Measurements from ENCODE around the gene VPS4A. TPM values are rescaled to one million over a fixed set of nuclear protein-coding genes. Genes with fewer than 3 reads are reported as not detected.

Gene VPS4A
- total and polyA plus RNA-seq, 12 donors = 24.2 to 44.6 (median 28.1) TPM

GRCh38 chr16:69338557-69339288, 27.6 kb downstream of the VPS4A start:
- Histone ChIP-seq H3K27me3 (no peaks in the 10 kb centered on the region), H3K4me3 (peak overlapping the region; percentile 69 to 97 (median 80)), H3K4me1 (peaks cover 0 to 38% (median 29%) of the 10 kb centered on the region in 9 donors), H3K36me3 (peaks cover 0 to 64% (median 46%) of the 10 kb centered on the region in 9 donors), H3K27ac (peak overlapping the region; percentile 42 to 94 (median 88)), H3K9me3 (no peaks in the 10 kb centered on the region)
- TF ChIP-seq, protein P1, sequence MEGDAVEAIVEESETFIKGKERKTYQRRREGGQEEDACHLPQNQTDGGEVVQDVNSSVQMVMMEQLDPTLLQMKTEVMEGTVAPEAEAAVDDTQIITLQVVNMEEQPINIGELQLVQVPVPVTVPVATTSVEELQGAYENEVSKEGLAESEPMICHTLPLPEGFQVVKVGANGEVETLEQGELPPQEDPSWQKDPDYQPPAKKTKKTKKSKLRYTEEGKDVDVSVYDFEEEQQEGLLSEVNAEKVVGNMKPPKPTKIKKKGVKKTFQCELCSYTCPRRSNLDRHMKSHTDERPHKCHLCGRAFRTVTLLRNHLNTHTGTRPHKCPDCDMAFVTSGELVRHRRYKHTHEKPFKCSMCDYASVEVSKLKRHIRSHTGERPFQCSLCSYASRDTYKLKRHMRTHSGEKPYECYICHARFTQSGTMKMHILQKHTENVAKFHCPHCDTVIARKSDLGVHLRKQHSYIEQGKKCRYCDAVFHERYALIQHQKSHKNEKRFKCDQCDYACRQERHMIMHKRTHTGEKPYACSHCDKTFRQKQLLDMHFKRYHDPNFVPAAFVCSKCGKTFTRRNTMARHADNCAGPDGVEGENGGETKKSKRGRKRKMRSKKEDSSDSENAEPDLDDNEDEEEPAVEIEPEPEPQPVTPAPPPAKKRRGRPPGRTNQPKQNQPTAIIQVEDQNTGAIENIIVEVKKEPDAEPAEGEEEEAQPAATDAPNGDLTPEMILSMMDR (IDR thresholded peaks at IDR 0.05) = no peak
- intact Hi-C loops (cut with DNase I) = loop anchor here in 2 of 10 donors (1.0 to 2.0 kb wide), 2 partner anchors 27 to 28 kb away; partner anchors contain the start of gene VPS4A (in 2 of the 2)
- DNase-seq (no peak), ATAC-seq (no peak)
- WGBS, 2 donors = 16 to 20% methylated on average over 46 of the region's 46 CpGs

DNA sequence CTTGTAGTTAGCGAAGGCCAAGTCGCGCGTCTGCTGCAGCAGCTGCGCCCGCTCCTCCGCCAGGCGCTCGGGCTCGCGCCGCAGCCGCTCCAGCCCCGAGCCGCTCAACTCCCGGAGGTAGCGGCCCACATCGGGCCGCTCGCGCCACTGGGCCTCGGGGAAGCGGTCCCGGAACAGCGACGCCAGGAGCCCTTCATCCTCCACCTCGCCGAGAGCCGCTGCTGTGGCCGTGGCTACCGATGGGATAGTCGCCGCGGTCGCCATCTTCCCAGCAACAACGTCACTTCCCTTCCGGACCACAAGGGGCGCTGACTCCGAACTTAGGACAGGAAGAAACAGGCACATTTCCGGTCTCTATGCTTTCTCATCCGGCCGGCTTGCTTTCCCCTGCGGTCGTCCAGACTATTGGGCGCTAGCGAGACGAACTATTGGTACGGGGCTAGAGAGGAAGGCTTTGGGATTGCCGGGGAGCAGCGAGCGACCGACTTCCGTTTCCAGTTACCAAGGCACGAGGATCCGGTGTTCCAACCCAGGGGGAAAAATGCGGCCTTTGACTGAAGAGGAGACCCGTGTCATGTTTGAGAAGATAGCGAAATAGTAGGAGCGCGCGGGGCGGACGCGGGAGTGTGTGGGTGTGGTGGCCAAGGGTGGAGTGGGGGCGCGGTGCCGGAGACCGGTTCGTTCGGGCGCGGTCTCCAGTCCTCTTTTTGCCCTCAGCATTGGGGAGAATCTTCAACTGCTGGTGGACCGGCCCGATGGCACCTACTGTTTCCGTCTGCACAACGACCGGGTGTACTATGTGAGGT, 28.3 kb downstream of the VPS4A start, which contains the start of the genes COG8 and NIP7:
Gene COG8 (minus strand): TSS at position 276 of the 806 bp plus-strand sequence. CDS start 12 bp downstream, at position 264.
Gene NIP7 (plus strand): TSS at position 484 of the 806 bp plus-strand sequence. CDS start 58 bp downstream, at position 542.
- DNase-seq = peak; percentile 91 to 97
- intact Hi-C loops (cut with DNase I) = loop anchor here in 2 of 10 donors (1.0 to 2.0 kb wide), 2 partner anchors 28 to 29 kb away; partner anchors contain the start of gene VPS4A (in 2 of the 2)
- Histone ChIP-seq H3K4me3 (peak within 1 kb of the TSS; percentile 69 to 97 (median 80)), H3K9me3 (no peaks in the 10 kb centered on the region), H3K27ac (peak within 1 kb of the TSS; percentile 42 to 94 (median 88)), H3K4me1 (peaks cover 0 to 38% (median 28%) of the 10 kb centered on the region in 9 donors), H3K27me3 (no peaks in the 10 kb centered on the region), H3K36me3 (peaks cover 0 to 64% (median 38%) of the 10 kb centered on the region in 9 donors)
- 0 to 1% methylated on average over 77 of the region's 77 CpGs for WGBS, 2 donors
- TF ChIP-seq, protein P1 (IDR thresholded peaks at IDR 0.05) = peak; percentile 75 to 94 (median 85)
- ATAC-seq = peak; percentile 98 to 100 (median 99)

GRCh38 chr16:69340095-69340644, 29.0 kb downstream of the VPS4A start:
- intact Hi-C loops (cut with DNase I) = no loop called here
- Histone ChIP-seq H3K27ac (peak overlapping the region in 9 of 10 donors; percentile 85 to 94 (median 89)), H3K4me3 (peak overlapping the region; percentile 69 to 97 (median 80)), H3K27me3 (no peaks in the 10 kb centered on the region), H3K36me3 (peaks cover 0 to 64% (median 31%) of the 10 kb centered on the region in 9 donors), H3K4me1 (peaks cover 0 to 38% (median 28%) of the 10 kb centered on the region in 9 donors), H3K9me3 (no peaks in the 10 kb centered on the region)
- TF ChIP-seq, protein P1 (IDR thresholded peaks at IDR 0.05) = no peak
- DNase-seq (peak in 1 of 2 donors; percentile 18), ATAC-seq (no peak)
- WGBS, 2 donors = 8% methylated on average over 16 of the region's 16 CpGs
